Endothelial cell of umbilical vein (primary cell): ENCODE data around the gene TOP3B. TPM values are rescaled to one million over a fixed set of nuclear protein-coding genes. Genes with fewer than 3 reads are reported as not detected.

Experiments
- BruUV-seq: library from RNA; stranded (reverse); fragments of 400-500 nt; replicated peaks from 2 replicates; lab custom pipeline; 2021; lab: Mats Ljungman, UMichigan
- CTCF ChIA-PET: fragments of 300-600, 350-600 bp; sonication (Branson Sonifier 250); formaldehyde crosslinking; loops from one replicate; lab custom pipeline; 2021; ENCODE audit warnings: antibody characterized with exemption, inconsistent platforms; lab: Charles Lee
- POLR2A ChIA-PET: fragments of 300-600, 350-600 bp; sonication (Branson Sonifier 250); formaldehyde crosslinking; loops from one replicate; lab custom pipeline; 2021; ENCODE audit warnings: antibody characterized with exemption, inconsistent platforms; lab: Charles Lee
- DNase-seq: peaks from one replicate; pipeline ENCODE4 v3.0.0-alpha.2; 2011; ENCODE audit warnings: low read depth, low spot score
- FAIRE-seq: peaks from 2 replicates; lab custom pipeline; 2011; peaks lifted over from hg19 to GRCh38; lab: Jason Lieb, UNC
- H2AFZ ChIP-seq: 2 replicates; pipeline ENCODE4 v1.6.0; 2012; ENCODE audit warnings: low read depth, low read length, control low read depth, inconsistent platforms
- H3K27ac ChIP-seq: 2 replicates; pipeline ENCODE4 v1.5.1; 2011; ENCODE audit warnings: low read depth, mild to moderate bottlenecking, control low read depth, low read length, moderate library complexity; ENCODE audit not compliant: insufficient read depth
- H3K27me3 ChIP-seq, 2 experiments: 2 replicates each; pipeline versions ENCODE4 v1.6.0 to v1.6.1; 2011; ENCODE audit warnings: low read length in 2 of 2, mixed read lengths in 1 of 2; ENCODE audit not compliant: control insufficient read depth in 2 of 2, insufficient read depth in 2 of 2
- H3K36me3 ChIP-seq, 2 experiments: 2 replicates in 1 of 2; 3 replicates in 1 of 2; pipeline ENCODE4 v1.5.1; 2011; ENCODE audit warnings: low read length in 2 of 2, mild to moderate bottlenecking in 1 of 2, moderate library complexity in 1 of 2; ENCODE audit not compliant: control insufficient read depth in 2 of 2, insufficient read depth in 2 of 2; ENCODE audit errors: extremely low read depth in 1 of 2
- H3K4me1 ChIP-seq: 3 replicates; pipeline ENCODE4 v1.5.1; 2011; ENCODE audit warnings: mild to moderate bottlenecking, low read length; ENCODE audit not compliant: control insufficient read depth, insufficient read depth; ENCODE audit errors: extremely low read depth
- H3K4me2 ChIP-seq: 2 replicates; pipeline ENCODE4 v1.6.1; 2011; ENCODE audit warnings: low read length, control low read depth, mixed read lengths; ENCODE audit not compliant: insufficient read depth
- H3K4me3 ChIP-seq, 3 experiments: fragments of 200-600 bp in 1 of 3; sonication (generic), shearing (Covaris generic) in 1 of 3; replicated peaks in 1 of 3; 2 replicates each; pipeline ENCODE4 v1.5.1; 2011 to 2016; ENCODE audit warnings: control low read depth in 3 of 3, low read length in 3 of 3, mild to moderate bottlenecking in 2 of 3, inconsistent platforms in 1 of 3, low read depth in 1 of 3, moderate library complexity in 1 of 3; ENCODE audit not compliant: insufficient read depth in 1 of 3
- H3K79me2 ChIP-seq: 2 replicates; pipeline ENCODE4 v1.6.0; 2012; ENCODE audit warnings: low read length, inconsistent platforms; ENCODE audit not compliant: control insufficient read depth, insufficient read depth
- H3K9ac ChIP-seq: replicated peaks from 2 replicates; pipeline ENCODE3; 2011; ENCODE audit warnings: low read length, control low read depth; ENCODE audit not compliant: insufficient read depth; ENCODE audit errors: extremely low read depth
- H3K9me1 ChIP-seq: replicated peaks from 3 replicates; pipeline ENCODE4 v1.6.0; 2011; ENCODE audit warnings: mild to moderate bottlenecking, low read length; ENCODE audit not compliant: control insufficient read depth, insufficient read depth; ENCODE audit errors: extremely low read depth
- H3K9me3 ChIP-seq: replicated peaks from 2 replicates; pipeline ENCODE4 v1.5.1; 2012; ENCODE audit warnings: low read length, inconsistent platforms; ENCODE audit not compliant: control insufficient read depth, insufficient read depth
- H4K20me1 ChIP-seq: replicated peaks from 2 replicates; pipeline ENCODE3; 2011; ENCODE audit warnings: mild to moderate bottlenecking, low read length; ENCODE audit not compliant: control insufficient read depth, insufficient read depth; ENCODE audit errors: extremely low read depth
- FOS ChIP-seq: IDR thresholded peaks from 2 replicates; pipeline ENCODE4 v1.6.1; 2011; ENCODE audit warnings: mild to moderate bottlenecking, low read length, moderate library complexity, borderline replicate concordance; ENCODE audit not compliant: insufficient read depth
- GATA2 ChIP-seq: IDR thresholded peaks from 2 replicates; pipeline ENCODE4 v1.7.0; 2011; ENCODE audit warnings: low read depth, mild to moderate bottlenecking, moderate library complexity, mixed read lengths, low read length; ENCODE audit not compliant: insufficient read length, insufficient read depth
- MAX ChIP-seq: IDR thresholded peaks from 2 replicates; pipeline ENCODE4 v1.6.1; 2011; ENCODE audit not compliant: insufficient read depth, insufficient read length
- POLR2A ChIP-seq: IDR thresholded peaks from 2 replicates; pipeline ENCODE4 v1.6.1; 2012; ENCODE audit warnings: low read depth, mild to moderate bottlenecking, control low read depth, low read length
- POLR2AphosphoS5 ChIP-seq: IDR thresholded peaks from 2 replicates; pipeline ENCODE4 v1.6.1; 2012; ENCODE audit warnings: low read depth, mild to moderate bottlenecking, control low read depth, low read length, moderate library complexity; ENCODE audit not compliant: insufficient read depth
- dilution Hi-C: fragments of 300-500 bp; cut with MboI; formaldehyde crosslinking; loops from one replicate; pipeline ENCODE4 v1.15.0; 2019; ENCODE audit warnings: low sequenced_read_pairs; ENCODE audit not compliant: extremely low pct_ligation_motif_present
- intact Hi-C: fragments of 100-400 bp; cut with micrococcal nuclease; formaldehyde crosslinking; loops from one replicate; pipeline ENCODE4 v1.10.0; 2022
- polyA plus RNA-seq, 4 experiments: library from polyadenylated mRNA; depleted of rRNA in 3 of 4; stranded (reverse) in 3 of 4; unstranded in 1 of 4; fragments of >200 nt; gene quantifications; 2 replicates each; pipeline versions ENCODE4 v1.2.1 to v1.2.3, GENCODE V29; 2011 to 2012; ENCODE audit warnings: missing spikeins in 1 of 4
- total RNA-seq: library from RNA; stranded (reverse); gene quantifications from 2 replicates; pipeline ENCODE4 v1.2.3, GENCODE V29; 2021

The TOP3B gene
- total and polyA plus RNA-seq, 2 donors (not counting 3 experiments of a cell fraction or from before 2014, with no cell fraction given) = 25.2 to 56.5 TPM

- POLR2A ChIA-PET = no interaction called here
- intact Hi-C loops = no loop called here
Measured at GRCh38 chr22:21949948-21950347, 32.6 kb downstream of the TOP3B start.

GRCh38 chr22:21949569-21949918 is 33.0 kb downstream of the TOP3B start:
- H3K9me1 ChIP-seq = no peaks in the 10 kb centered on the region
- intact Hi-C loops (no loop called here), dilution Hi-C loops (loop anchor here (25.0 kb wide), 2 partner anchors 137 to 237 kb away; no protein-coding TSS in a partner anchor)
- peaks cover 73% of the 10 kb centered on the region for H3K79me2 ChIP-seq
- POLR2A ChIA-PET = no interaction called here
- BruUV-seq = TSS peak; percentile 45
- H3K4me2 ChIP-seq = peak overlapping the region; percentile 34
- no peaks in the 10 kb centered on the region for H3K27me3 ChIP-seq
- H4K20me1 ChIP-seq = no peaks in the 10 kb centered on the region
- no peaks in the 10 kb centered on the region for H3K9me3 ChIP-seq
- CTCF ChIA-PET = interaction anchor here (8.4 kb wide), 1 partner anchor 12 kb away, joined by 292 read pairs; no protein-coding TSS in a partner anchor
- H3K4me3 ChIP-seq = no peak overlapping the region
- peak overlapping the region; percentile 55 for H3K9ac ChIP-seq
- peaks cover 65% of the 10 kb centered on the region for H3K4me1 ChIP-seq
- peak overlapping the region; percentile 71 for H3K27ac ChIP-seq
- peaks cover 10 to 13% of the 10 kb centered on the region in 2 experiments for H3K36me3 ChIP-seq
- TF ChIP-seq GATA2 (no peak), POLR2AphosphoS5 (no peak), MAX (no peak), POLR2A (no peak)
- DNase-seq (no peak), FAIRE-seq (no peak)
- H2AFZ ChIP-seq = no peak overlapping the region

More at GRCh38 chr22:21949948-21950347, 32.6 kb downstream of the TOP3B start:
- Histone ChIP-seq H3K4me2 (peak overlapping the region; percentile 34), H3K9me1 (no peaks in the 10 kb centered on the region), H3K79me2 (peaks cover 71% of the 10 kb centered on the region), H2AFZ (no peak overlapping the region), H3K27me3 (no peaks in the 10 kb centered on the region), H3K9me3 (no peaks in the 10 kb centered on the region), H3K36me3 (peaks cover 6 to 10% of the 10 kb centered on the region in 2 experiments), H3K27ac (peak overlapping the region; percentile 71), H4K20me1 (no peaks in the 10 kb centered on the region), H3K4me3 (no peak overlapping the region), H3K9ac (peak overlapping the region; percentile 55), H3K4me1 (peaks cover 61% of the 10 kb centered on the region)
- no peak for DNase-seq
- no TSS peak for BruUV-seq
- no peak for FAIRE-seq
- no peak for TF ChIP-seq POLR2AphosphoS5
- TF ChIP-seq FOS = no peak
- TF ChIP-seq POLR2A = peak; percentile 67
- CTCF ChIA-PET = interaction anchor here (1.4 to 8.4 kb wide), 2 partner anchors 13 to 237 kb away, joined by 4 to 292 read pairs; no protein-coding TSS in a partner anchor
- dilution Hi-C loops = loop anchor here (25.0 kb wide), 2 partner anchors 138 to 238 kb away; no protein-coding TSS in a partner anchor
